ENCODE measurements around the gene CDH6. TPM values are rescaled to one million over a fixed set of nuclear protein-coding genes. Genes with fewer than 3 reads are reported as not detected.

The CDH6 gene
- total RNA-seq, 1 experiment from 2014 or later, result 0.12 TPM

DNA sequence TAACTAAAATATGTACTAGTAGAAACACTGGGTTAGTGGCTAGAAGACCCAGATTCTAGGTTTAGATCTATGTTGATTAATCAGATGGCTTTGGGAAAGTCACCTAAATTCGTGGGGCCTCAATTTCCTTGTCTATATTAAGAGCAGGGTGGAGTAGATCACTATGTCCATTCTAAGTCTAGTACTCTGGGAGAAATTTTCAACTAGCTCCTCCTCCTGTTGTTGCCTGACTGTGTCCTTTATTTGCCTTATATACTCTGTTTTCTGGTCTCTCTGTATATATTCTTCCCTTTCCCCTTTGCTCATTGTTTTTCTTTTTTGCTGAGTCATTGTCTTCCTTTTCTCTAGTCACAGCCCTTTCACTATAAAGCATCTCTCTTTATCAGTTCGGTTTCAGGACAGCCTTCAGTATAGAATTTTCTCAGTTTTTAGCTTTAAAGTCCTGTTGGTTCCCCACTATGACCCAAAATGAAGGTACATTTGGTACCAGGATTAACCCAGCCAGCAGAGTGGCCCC, 44.5 kb upstream of the CDH6 start:
- no peak overlapping the region for H3K4me2 ChIP-seq (ENCODE audit: low read length)
- POLR2A ChIA-PET, result no interaction called here
- BruUV-seq (replicated peaks), result no TSS peak

DNA sequence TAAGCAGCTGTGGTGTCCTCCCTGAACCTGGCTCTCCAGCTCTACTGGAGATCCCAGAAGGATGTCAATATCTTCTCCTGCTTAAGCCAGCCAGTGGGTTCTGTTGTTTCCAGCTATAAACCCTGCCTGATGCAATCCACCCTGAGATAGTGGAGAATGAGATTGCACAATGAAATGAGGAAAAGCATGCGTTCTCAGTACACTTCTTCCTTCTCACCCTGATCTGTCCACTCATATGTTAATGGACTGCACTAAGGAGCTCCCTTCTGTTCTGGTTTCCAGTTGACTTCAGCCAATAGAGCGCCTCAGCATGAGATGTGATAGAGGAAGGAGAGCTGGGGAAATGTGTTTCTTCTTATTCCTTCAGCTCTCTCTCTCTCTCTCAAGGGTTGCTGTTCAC, 40.0 kb upstream of the CDH6 start:
- H3K4me2 ChIP-seq (ENCODE audit: low read length), result no peak overlapping the region
- DNase-seq (ENCODE audit: low read depth, low spot score) (no peak), ATAC-seq (no peak)
- H3K4me1 ChIP-seq (ENCODE audit: control insufficient read depth in 1 of 2, insufficient read depth in 2 of 2, low read length in 2 of 2), result no peaks in the 10 kb centered on the region
- intact Hi-C loops (cut with micrococcal nuclease), result no loop called here
- peaks cover 13 to 14% of the 10 kb centered on the region in 2 experiments; a peak in 3 of 4 replicates for H3K9me3 ChIP-seq (ENCODE audit: control insufficient read depth in 1 of 2, insufficient read depth in 1 of 2, low read depth in 1 of 2, low read length in 2 of 2)
- RAD21 ChIA-PET (ENCODE audit: low non-redundant PET in 1 of 2, low total read pairs in 2 of 2, uncharacterized antibody in 2 of 2, unreplicated experiment in 2 of 2), result no interaction called here
- no peaks in the 10 kb centered on the region for H3K79me2 ChIP-seq (ENCODE audit: insufficient read depth, low read length)
- no peaks in the 10 kb centered on the region for H4K20me1 ChIP-seq (ENCODE audit: insufficient read depth)
- H3K9me2 ChIP-seq (ENCODE audit: insufficient read depth), result no peaks in the 10 kb centered on the region
- H3K4me3 ChIP-seq (replicated peaks in 1 of 2; ENCODE audit: low read depth in 1 of 2, low read length in 2 of 2), result no peak overlapping the region
- BruUV-seq (replicated peaks), result no TSS peak
- CTCF ChIA-PET, result no interaction called here
- no peak overlapping the region for H3K9ac ChIP-seq (ENCODE audit: low read length)
- no peak overlapping the region for H3K27ac ChIP-seq (ENCODE audit: low read depth, low read length)
- TF ChIP-seq FOSL1 (IDR thresholded peaks at IDR 0.05; ENCODE audit: low read depth) (no peak), YY1 (IDR thresholded peaks at IDR 0.05; ENCODE audit: extremely low read depth, insufficient replicate concordance, low read depth, low read length) (no peak), CBX3 (IDR thresholded peaks at IDR 0.05; ENCODE audit: low read depth) (no peak), EZH2 (IDR thresholded peaks at IDR 0.05) (no peak), SP1 (IDR thresholded peaks at IDR 0.05; ENCODE audit: low read depth) (no peak), ZNF274 (IDR thresholded peaks at IDR 0.05; ENCODE audit: low read depth, low read length) (no peak), RAD21 (IDR thresholded peaks at IDR 0.05; ENCODE audit: low read depth) (no peak), SIN3A (IDR thresholded peaks at IDR 0.05; ENCODE audit: low read depth) (no peak), EZH2phosphoT487 (IDR thresholded peaks at IDR 0.05; ENCODE audit: borderline replicate concordance) (no peak), JUND (IDR thresholded peaks at IDR 0.05) (no peak), POLR2A (IDR thresholded peaks at IDR 0.05; ENCODE audit: borderline replicate concordance, extremely low read depth, insufficient read depth, insufficient read length) (no peak), CEBPB (IDR thresholded peaks at IDR 0.05; ENCODE audit: low read depth) (no peak)
- H3K27me3 ChIP-seq (ENCODE audit: insufficient read depth, low read length), result no peaks in the 10 kb centered on the region
- no peaks in the 10 kb centered on the region for H3K36me3 ChIP-seq (ENCODE audit: control insufficient read depth in 1 of 2, insufficient read depth in 2 of 2, low read length in 2 of 2)
- POLR2A ChIA-PET, result no interaction called here
- no peak overlapping the region for H2AFZ ChIP-seq (ENCODE audit: low read depth, low read length, poor library complexity, severe bottlenecking)

More for the DNA sequence above, 44.5 kb upstream of the CDH6 start:
- Histone ChIP-seq H3K9me2 (ENCODE audit: insufficient read depth) (no peaks in the 10 kb centered on the region), H3K27ac (ENCODE audit: low read depth, low read length) (no peak overlapping the region), H3K9me3 (ENCODE audit: control insufficient read depth in 1 of 2, insufficient read depth in 1 of 2, low read depth in 1 of 2, low read length in 2 of 2) (peaks cover 7 to 25% of the 10 kb centered on the region in 2 experiments; a peak in 3 of 4 replicates), H4K20me1 (ENCODE audit: insufficient read depth) (no peaks in the 10 kb centered on the region), H3K4me3 (replicated peaks in 1 of 2; ENCODE audit: low read depth in 1 of 2, low read length in 2 of 2) (no peak overlapping the region), H3K4me1 (ENCODE audit: control insufficient read depth in 1 of 2, insufficient read depth in 2 of 2, low read length in 2 of 2) (no peaks in the 10 kb centered on the region), H3K79me2 (ENCODE audit: insufficient read depth, low read length) (no peaks in the 10 kb centered on the region), H2AFZ (ENCODE audit: low read depth, low read length, poor library complexity, severe bottlenecking) (no peak overlapping the region), H3K27me3 (ENCODE audit: insufficient read depth, low read length) (no peaks in the 10 kb centered on the region), H3K36me3 (ENCODE audit: control insufficient read depth in 1 of 2, insufficient read depth in 2 of 2, low read length in 2 of 2) (no peaks in the 10 kb centered on the region), H3K9ac (ENCODE audit: low read length) (no peak overlapping the region)
- DNase-seq (ENCODE audit: low read depth, low spot score) (no peak), ATAC-seq (no peak)
- RAD21 ChIA-PET (ENCODE audit: low non-redundant PET in 1 of 2, low total read pairs in 2 of 2, uncharacterized antibody in 2 of 2, unreplicated experiment in 2 of 2), result no interaction called here
- intact Hi-C loops (cut with micrococcal nuclease), result no loop called here
- CTCF ChIA-PET, result no interaction called here
- TF ChIP-seq, protein P1, sequence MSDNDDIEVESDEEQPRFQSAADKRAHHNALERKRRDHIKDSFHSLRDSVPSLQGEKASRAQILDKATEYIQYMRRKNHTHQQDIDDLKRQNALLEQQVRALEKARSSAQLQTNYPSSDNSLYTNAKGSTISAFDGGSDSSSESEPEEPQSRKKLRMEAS (IDR thresholded peaks at IDR 0.05), result no peak
- TF ChIP-seq, protein P2, sequence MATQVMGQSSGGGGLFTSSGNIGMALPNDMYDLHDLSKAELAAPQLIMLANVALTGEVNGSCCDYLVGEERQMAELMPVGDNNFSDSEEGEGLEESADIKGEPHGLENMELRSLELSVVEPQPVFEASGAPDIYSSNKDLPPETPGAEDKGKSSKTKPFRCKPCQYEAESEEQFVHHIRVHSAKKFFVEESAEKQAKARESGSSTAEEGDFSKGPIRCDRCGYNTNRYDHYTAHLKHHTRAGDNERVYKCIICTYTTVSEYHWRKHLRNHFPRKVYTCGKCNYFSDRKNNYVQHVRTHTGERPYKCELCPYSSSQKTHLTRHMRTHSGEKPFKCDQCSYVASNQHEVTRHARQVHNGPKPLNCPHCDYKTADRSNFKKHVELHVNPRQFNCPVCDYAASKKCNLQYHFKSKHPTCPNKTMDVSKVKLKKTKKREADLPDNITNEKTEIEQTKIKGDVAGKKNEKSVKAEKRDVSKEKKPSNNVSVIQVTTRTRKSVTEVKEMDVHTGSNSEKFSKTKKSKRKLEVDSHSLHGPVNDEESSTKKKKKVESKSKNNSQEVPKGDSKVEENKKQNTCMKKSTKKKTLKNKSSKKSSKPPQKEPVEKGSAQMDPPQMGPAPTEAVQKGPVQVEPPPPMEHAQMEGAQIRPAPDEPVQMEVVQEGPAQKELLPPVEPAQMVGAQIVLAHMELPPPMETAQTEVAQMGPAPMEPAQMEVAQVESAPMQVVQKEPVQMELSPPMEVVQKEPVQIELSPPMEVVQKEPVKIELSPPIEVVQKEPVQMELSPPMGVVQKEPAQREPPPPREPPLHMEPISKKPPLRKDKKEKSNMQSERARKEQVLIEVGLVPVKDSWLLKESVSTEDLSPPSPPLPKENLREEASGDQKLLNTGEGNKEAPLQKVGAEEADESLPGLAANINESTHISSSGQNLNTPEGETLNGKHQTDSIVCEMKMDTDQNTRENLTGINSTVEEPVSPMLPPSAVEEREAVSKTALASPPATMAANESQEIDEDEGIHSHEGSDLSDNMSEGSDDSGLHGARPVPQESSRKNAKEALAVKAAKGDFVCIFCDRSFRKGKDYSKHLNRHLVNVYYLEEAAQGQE (IDR thresholded peaks at IDR 0.05; ENCODE audit: low read depth), result no peak
